ENCODE data around the gene UNC5C.

DNA sequence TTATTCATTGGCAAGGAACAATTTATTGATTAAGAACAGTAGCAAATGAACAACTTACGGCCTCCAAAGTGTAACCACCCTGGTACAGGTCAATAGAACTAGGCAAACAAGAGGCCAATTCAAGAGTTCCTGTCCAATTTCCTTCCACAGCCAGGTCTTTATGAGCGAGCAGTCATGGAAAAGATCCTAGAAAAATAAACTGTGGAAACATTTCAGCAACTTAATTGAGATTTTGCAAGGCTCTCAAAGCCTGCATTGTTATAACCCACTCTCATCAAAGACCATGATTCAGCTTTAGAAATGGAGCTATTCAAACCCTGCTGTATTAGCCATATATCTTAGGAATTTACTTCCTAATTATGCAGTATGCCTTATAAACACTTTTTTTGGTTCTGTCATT, 43.6 kb downstream of the UNC5C start:
- TF ChIP-seq TAF1 (IDR thresholded peaks at IDR 0.05; ENCODE audit: borderline replicate concordance, low read depth, low read length) (no peak), ELF1 (IDR thresholded peaks at IDR 0.05) (no peak), EZH2phosphoT487 (IDR thresholded peaks at IDR 0.05; ENCODE audit: borderline replicate concordance, low read depth) (no peak), RXRA (IDR thresholded peaks at IDR 0.05; ENCODE audit: borderline replicate concordance, low read depth) (no peak), RAD21 (IDR thresholded peaks at IDR 0.05; ENCODE audit: low read length) (no peak), RFX5 (IDR thresholded peaks at IDR 0.05; ENCODE audit: low read length) (no peak), GABPA (IDR thresholded peaks at IDR 0.05; ENCODE audit: low read depth) (no peak), POLR2AphosphoS5 (IDR thresholded peaks at IDR 0.05; ENCODE audit: low read depth, low read length) (no peak)
- TF ChIP-seq, protein P1, sequence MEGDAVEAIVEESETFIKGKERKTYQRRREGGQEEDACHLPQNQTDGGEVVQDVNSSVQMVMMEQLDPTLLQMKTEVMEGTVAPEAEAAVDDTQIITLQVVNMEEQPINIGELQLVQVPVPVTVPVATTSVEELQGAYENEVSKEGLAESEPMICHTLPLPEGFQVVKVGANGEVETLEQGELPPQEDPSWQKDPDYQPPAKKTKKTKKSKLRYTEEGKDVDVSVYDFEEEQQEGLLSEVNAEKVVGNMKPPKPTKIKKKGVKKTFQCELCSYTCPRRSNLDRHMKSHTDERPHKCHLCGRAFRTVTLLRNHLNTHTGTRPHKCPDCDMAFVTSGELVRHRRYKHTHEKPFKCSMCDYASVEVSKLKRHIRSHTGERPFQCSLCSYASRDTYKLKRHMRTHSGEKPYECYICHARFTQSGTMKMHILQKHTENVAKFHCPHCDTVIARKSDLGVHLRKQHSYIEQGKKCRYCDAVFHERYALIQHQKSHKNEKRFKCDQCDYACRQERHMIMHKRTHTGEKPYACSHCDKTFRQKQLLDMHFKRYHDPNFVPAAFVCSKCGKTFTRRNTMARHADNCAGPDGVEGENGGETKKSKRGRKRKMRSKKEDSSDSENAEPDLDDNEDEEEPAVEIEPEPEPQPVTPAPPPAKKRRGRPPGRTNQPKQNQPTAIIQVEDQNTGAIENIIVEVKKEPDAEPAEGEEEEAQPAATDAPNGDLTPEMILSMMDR (IDR thresholded peaks at IDR 0.05), result no peak
- TF ChIP-seq, protein P2, sequence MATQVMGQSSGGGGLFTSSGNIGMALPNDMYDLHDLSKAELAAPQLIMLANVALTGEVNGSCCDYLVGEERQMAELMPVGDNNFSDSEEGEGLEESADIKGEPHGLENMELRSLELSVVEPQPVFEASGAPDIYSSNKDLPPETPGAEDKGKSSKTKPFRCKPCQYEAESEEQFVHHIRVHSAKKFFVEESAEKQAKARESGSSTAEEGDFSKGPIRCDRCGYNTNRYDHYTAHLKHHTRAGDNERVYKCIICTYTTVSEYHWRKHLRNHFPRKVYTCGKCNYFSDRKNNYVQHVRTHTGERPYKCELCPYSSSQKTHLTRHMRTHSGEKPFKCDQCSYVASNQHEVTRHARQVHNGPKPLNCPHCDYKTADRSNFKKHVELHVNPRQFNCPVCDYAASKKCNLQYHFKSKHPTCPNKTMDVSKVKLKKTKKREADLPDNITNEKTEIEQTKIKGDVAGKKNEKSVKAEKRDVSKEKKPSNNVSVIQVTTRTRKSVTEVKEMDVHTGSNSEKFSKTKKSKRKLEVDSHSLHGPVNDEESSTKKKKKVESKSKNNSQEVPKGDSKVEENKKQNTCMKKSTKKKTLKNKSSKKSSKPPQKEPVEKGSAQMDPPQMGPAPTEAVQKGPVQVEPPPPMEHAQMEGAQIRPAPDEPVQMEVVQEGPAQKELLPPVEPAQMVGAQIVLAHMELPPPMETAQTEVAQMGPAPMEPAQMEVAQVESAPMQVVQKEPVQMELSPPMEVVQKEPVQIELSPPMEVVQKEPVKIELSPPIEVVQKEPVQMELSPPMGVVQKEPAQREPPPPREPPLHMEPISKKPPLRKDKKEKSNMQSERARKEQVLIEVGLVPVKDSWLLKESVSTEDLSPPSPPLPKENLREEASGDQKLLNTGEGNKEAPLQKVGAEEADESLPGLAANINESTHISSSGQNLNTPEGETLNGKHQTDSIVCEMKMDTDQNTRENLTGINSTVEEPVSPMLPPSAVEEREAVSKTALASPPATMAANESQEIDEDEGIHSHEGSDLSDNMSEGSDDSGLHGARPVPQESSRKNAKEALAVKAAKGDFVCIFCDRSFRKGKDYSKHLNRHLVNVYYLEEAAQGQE (IDR thresholded peaks at IDR 0.05; ENCODE audit: low read depth, low read length), result no peak
- TF ChIP-seq, protein P3, sequence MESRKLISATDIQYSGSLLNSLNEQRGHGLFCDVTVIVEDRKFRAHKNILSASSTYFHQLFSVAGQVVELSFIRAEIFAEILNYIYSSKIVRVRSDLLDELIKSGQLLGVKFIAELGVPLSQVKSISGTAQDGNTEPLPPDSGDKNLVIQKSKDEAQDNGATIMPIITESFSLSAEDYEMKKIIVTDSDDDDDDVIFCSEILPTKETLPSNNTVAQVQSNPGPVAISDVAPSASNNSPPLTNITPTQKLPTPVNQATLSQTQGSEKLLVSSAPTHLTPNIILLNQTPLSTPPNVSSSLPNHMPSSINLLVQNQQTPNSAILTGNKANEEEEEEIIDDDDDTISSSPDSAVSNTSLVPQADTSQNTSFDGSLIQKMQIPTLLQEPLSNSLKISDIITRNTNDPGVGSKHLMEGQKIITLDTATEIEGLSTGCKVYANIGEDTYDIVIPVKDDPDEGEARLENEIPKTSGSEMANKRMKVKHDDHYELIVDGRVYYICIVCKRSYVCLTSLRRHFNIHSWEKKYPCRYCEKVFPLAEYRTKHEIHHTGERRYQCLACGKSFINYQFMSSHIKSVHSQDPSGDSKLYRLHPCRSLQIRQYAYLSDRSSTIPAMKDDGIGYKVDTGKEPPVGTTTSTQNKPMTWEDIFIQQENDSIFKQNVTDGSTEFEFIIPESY (IDR thresholded peaks at IDR 0.05; ENCODE audit: borderline replicate concordance, low read depth), result no peak
- TF ChIP-seq, protein P4, sequence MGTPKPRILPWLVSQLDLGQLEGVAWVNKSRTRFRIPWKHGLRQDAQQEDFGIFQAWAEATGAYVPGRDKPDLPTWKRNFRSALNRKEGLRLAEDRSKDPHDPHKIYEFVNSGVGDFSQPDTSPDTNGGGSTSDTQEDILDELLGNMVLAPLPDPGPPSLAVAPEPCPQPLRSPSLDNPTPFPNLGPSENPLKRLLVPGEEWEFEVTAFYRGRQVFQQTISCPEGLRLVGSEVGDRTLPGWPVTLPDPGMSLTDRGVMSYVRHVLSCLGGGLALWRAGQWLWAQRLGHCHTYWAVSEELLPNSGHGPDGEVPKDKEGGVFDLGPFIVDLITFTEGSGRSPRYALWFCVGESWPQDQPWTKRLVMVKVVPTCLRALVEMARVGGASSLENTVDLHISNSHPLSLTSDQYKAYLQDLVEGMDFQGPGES (IDR thresholded peaks at IDR 0.05; ENCODE audit: low read depth, low read length), result no peak
- TF ChIP-seq, protein P5, sequence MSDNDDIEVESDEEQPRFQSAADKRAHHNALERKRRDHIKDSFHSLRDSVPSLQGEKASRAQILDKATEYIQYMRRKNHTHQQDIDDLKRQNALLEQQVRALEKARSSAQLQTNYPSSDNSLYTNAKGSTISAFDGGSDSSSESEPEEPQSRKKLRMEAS (IDR thresholded peaks at IDR 0.05; ENCODE audit: low read depth), result no peak
